OCI-LY1 (cell line): ENCODE data around the gene KPNA3.

Experiments
- CTCF ChIP-seq: fragments of 200-600 bp; sonication (generic), shearing (Covaris generic); IDR thresholded peaks from 2 replicates; pipeline ENCODE4 v1.5.1; 2017; ENCODE audit warnings: mild to moderate bottlenecking, antibody characterized with exemption, low read length, moderate library complexity, mixed read lengths
- EZH2 ChIP-seq: fragments of 200-600 bp; sonication (generic), shearing (Covaris generic); IDR thresholded peaks from 2 replicates; pipeline ENCODE4 v1.8.0; 2017; ENCODE audit warnings: borderline replicate concordance, mixed run types, mild to moderate bottlenecking, antibody characterized with exemption, low read length, moderate library complexity, mixed read lengths

DNA sequence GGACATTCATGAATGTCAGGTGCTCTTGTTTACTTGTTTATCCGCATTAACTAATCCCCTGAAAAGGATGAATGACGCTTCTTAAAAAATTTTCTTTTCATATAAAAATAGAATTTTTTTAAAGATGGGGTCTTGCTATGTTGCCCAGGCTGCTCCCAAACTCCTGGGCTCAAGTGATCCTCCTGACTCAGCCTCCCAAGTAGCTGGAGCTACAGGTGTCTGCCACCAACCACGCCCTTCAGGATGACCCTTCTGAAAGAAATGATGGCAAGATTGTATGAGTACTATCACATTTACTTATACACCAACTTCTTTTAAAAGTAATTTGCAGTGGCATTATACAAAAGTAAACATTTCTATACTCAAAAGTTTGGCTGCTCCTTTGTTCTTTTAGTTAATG lies 95.0 kb downstream of the KPNA3 start:
- TF ChIP-seq CTCF (no peak), EZH2 (no peak)
